ENCODE results near the gene GABBR2.

DNA sequence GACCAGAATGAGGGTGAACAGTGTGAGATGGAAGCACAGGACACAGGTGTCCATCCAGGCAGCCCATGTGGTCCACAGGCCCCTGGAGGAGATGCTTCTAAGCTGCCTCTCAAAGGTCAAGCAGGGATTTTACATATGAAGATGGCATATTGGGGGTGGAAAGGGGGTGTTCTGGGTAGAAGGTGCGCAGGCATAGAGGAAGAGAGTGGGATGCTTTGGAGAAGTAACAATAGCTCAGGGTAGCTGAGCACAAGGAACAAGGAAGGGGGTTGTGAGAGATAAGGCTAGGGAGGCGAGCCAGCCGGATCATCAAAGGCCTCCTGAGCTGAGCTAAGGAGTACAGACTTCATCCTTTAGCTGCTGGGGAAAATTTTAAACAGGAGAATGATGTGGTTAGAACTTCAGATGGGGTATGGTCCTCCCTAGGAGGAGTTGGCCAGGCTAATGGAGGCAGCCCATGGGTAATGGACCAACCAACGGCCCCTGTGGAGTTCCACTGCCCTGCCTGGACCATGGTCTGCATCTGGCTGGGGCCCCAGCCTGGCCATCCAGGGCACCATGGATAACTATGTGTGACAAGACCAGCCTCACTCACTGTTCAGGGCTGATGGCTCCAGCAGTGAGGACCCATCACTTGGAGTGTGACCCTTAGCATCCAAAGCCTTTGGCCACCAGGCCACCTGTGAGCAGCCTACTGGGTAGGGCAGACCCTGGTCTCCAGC, 366.5 kb downstream of the GABBR2 start:
- no peak for TF ChIP-seq POLR2A (IDR thresholded peaks at IDR 0.05)
- TF ChIP-seq, protein P1, sequence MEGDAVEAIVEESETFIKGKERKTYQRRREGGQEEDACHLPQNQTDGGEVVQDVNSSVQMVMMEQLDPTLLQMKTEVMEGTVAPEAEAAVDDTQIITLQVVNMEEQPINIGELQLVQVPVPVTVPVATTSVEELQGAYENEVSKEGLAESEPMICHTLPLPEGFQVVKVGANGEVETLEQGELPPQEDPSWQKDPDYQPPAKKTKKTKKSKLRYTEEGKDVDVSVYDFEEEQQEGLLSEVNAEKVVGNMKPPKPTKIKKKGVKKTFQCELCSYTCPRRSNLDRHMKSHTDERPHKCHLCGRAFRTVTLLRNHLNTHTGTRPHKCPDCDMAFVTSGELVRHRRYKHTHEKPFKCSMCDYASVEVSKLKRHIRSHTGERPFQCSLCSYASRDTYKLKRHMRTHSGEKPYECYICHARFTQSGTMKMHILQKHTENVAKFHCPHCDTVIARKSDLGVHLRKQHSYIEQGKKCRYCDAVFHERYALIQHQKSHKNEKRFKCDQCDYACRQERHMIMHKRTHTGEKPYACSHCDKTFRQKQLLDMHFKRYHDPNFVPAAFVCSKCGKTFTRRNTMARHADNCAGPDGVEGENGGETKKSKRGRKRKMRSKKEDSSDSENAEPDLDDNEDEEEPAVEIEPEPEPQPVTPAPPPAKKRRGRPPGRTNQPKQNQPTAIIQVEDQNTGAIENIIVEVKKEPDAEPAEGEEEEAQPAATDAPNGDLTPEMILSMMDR (IDR thresholded peaks at IDR 0.05), result no peak
- no peak for TF ChIP-seq POLR2AphosphoS5 (IDR thresholded peaks at IDR 0.05)

Measured in breast epithelium (tissue), 3 donors.